GM12872 (cell line): ENCODE results near the gene AMPH.

Experiments
- TF ChIP-seq, protein P1 (sequence below): IDR thresholded peaks from 3 replicates; pipeline ENCODE4 v1.5.1; 2011; ENCODE audit warnings: low read depth, mild to moderate bottlenecking, low read length, moderate library complexity; ENCODE audit not compliant: insufficient read depth

The AMPH gene

DNA sequence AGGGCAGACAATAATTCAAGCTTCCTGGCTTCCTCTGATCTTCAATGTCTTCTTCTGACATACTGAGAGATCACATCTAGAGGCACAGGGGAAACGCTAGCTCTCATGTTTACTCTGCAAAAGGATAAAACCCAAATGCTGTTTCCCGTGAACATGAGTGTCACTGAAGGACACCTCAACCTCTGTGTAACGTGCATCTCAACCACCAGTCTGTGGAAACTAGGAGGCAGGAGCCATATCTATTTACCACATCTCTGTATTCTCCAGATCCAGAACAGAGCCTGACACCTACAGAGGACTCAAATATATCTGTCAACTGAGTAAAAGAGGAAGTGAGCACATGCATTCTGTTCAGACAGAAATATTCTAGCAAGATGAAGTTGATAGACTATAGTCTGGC, 217.4 kb downstream of the AMPH start:
- TF ChIP-seq, protein P1, sequence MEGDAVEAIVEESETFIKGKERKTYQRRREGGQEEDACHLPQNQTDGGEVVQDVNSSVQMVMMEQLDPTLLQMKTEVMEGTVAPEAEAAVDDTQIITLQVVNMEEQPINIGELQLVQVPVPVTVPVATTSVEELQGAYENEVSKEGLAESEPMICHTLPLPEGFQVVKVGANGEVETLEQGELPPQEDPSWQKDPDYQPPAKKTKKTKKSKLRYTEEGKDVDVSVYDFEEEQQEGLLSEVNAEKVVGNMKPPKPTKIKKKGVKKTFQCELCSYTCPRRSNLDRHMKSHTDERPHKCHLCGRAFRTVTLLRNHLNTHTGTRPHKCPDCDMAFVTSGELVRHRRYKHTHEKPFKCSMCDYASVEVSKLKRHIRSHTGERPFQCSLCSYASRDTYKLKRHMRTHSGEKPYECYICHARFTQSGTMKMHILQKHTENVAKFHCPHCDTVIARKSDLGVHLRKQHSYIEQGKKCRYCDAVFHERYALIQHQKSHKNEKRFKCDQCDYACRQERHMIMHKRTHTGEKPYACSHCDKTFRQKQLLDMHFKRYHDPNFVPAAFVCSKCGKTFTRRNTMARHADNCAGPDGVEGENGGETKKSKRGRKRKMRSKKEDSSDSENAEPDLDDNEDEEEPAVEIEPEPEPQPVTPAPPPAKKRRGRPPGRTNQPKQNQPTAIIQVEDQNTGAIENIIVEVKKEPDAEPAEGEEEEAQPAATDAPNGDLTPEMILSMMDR = no peak

DNA sequence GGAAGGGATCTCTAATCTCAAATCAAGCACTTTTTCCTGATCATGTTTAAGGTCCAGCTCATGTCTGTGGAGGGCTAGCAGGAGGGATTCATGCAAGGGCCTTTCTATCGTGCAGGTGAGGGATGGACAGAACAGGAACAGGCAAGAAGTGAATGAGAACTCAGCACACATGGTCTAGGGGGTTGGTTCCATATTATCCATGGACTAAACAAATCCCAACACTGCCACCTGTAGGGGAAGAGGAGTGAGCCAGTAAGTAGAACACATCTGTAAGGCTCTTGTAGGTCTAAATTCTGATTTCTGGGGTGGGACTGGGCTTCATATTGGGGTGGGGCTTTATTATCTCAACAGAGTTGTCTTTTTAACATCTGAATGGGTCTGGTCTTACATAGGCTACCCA, 219.8 kb downstream of the AMPH start:
- TF ChIP-seq, protein P1 = peak; percentile 55; the same call in 2 of the 3 replicates

DNA sequence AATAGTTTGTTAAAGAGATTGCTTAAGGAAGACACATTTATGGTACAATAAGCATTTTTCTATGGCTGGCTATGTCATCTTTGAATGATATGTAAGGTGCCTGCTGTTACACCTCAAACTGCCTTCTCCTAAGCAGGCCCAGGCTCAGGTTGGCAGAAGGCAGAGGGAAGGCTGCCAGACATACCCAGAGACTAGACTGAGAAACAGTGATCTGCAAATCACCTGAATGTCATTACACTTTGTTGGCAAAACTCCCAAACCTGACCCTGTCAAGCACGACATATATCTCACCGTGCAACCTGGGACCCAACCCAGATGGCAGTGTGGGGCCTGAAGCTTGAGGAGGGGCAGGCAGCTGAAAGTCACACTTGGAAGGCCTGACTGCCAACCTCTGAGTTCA, 221.1 kb downstream of the AMPH start:
- TF ChIP-seq, protein P1 = no peak

DNA sequence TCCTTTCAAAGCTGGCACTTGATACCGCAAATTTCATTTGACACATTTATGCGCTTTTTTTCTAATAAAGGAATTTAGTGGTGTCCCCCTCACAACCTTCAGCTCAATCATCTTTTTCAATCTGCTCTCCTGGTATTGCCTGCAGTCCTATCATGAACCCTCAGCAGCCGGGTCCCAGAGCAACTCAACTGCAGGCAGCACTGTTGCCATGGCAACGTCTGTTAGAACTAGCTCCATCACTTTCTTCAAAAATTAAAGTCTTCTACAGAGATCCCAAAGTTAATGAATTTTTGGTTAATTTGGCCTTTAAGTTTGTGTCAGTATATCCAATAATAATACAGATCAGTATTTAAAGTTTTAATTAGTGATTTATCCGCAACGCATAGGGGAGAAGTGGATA, 221.6 kb downstream of the AMPH start:
- TF ChIP-seq, protein P1 = no peak

DNA sequence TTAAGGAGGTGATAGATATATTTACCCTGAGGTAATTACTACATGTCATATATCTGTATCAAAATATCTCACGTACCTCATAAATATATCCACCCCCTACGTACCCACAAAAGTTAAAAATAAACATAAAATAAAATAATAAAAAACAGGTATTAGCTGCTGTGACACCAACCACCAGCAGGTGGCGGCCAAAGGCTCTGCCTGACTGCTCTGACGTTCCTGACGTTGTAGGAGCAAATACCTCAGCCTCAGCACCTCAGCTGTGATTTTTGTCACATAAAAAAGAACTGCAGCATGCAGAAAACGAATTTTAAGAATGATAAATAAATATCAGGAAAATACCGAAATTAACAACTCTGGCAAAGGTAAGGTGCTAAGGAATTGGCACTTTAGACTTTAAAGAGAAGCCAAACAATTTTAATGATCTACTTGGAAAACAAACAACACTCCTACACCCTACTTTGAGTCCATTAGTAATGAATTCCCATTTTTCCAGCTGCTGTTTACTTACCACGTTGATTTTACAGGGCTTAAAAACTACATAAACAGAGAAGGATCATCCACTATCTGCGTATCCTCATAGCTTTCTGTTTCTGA, 232.3 kb downstream of the AMPH start:
- TF ChIP-seq, protein P1 = peak; percentile 80

DNA sequence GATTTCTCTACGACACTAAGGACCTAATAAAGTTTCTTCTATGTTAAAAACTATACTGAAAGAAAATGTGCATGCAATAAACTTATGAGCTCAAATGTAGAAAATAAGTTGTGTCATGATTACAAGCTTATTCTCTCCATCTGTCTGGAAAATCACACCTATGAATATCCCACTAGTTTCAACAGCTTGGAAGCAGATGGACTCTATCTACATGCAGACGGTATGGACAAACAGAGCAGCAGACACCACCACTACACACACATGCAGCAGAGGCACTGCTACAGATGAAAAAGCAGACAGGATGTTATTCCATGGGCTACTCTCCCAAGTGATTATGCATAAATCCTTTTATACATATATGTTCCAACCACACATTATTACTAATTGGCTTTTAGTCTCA, 234.3 kb downstream of the AMPH start:
- TF ChIP-seq, protein P1 = no peak

DNA sequence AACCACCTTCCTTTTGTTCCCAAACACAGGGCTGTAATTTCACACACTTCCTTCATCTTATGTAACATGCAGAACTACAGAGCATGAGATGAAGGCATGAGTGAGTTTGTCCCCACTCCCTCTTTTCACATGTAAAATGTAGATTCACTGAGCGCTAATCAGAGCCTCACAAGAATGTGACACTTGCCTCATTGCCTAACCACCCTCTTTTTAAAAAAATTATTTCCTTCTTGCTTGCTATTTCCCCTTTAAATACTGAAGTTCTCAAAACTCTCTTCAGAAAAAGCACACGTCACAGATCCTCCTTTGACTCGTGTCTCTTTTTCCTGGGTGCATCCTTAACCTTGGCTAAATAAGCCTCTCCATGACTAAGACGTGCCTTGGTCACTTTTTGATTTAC, 236.5 kb downstream of the AMPH start:
- TF ChIP-seq, protein P1 = no peak

DNA sequence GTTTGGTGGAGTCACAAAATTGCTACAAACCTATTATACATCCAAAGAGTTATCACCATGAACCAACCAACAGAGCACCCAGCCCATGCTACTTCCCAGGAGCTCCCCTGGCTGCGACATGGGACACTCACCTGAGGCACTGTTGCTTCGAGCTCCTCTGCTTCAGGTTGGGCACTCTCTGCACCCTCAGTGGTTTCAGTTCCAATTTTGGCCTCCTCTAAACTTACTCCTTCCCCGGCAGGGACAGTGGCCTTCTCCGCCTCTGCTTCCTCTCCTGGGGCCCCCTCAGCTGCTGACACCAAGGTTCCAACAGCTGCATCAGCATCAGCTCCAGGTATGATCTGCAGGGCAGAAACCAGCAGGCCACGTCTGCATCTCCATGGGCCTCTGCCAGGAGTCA, 237.3 kb downstream of the AMPH start:
- TF ChIP-seq, protein P1 = no peak
